ENCODE measurements around the gene SMLR1. TPM values are rescaled to one million over a fixed set of nuclear protein-coding genes. Genes with fewer than 3 reads are reported as not detected.

The SMLR1 gene
- total RNA-seq, 4 donors from 2014 or later = not detected

GRCh38 chr6:130858498-130859160 lies 31.4 kb downstream of the SMLR1 start:
- 66 to 72% methylated on average over 2 of the region's 2 CpGs for WGBS, 2 donors
- no peak for DNase-seq (ENCODE audit: low spot score in 2 of 2)
- intact Hi-C loops (cut with DNase I; ENCODE audit: low total_unique reads) = no loop called here
- H3K4me3 ChIP-seq (ENCODE audit: low read depth, poor library complexity, severe bottlenecking) = no peak overlapping the region
- no peak for TF ChIP-seq CTCF (IDR thresholded peaks at IDR 0.05)
- no peak for TF ChIP-seq POLR2A (IDR thresholded peaks at IDR 0.05)

GRCh38 chr6:130859161-130859867 lies 32.1 kb downstream of the SMLR1 start:
- TF ChIP-seq CTCF (IDR thresholded peaks at IDR 0.05) = no peak
- TF ChIP-seq POLR2A (IDR thresholded peaks at IDR 0.05) = no peak
- intact Hi-C loops (cut with DNase I; ENCODE audit: low total_unique reads) = no loop called here
- WGBS, 2 donors = 87 to 88% methylated on average over 11 of the region's 11 CpGs

GRCh38 chr6:130862370-130862769 lies 35.2 kb downstream of the SMLR1 start:
- intact Hi-C loops (cut with DNase I; ENCODE audit: low total_unique reads) = no loop called here
- WGBS, 2 donors = 97 to 100% methylated on average over 2 of the region's 2 CpGs
- no peak for DNase-seq (ENCODE audit: low spot score in 2 of 2)
- H3K4me3 ChIP-seq (ENCODE audit: low read depth, poor library complexity, severe bottlenecking) = no peak overlapping the region
- TF ChIP-seq CTCF (IDR thresholded peaks at IDR 0.05) = no peak
- no peak for TF ChIP-seq POLR2A (IDR thresholded peaks at IDR 0.05)

More at GRCh38 chr6:130859161-130859867, 32.1 kb downstream of the SMLR1 start:
- no peak for DNase-seq (ENCODE audit: low spot score in 2 of 2)
- H3K4me3 ChIP-seq (ENCODE audit: low read depth, poor library complexity, severe bottlenecking) = no peak overlapping the region

- DNase-seq (ENCODE audit: low spot score in 2 of 2) = no peak
- TF ChIP-seq CTCF (IDR thresholded peaks at IDR 0.05) (no peak), POLR2A (IDR thresholded peaks at IDR 0.05) (no peak)
- WGBS, 2 donors = 87 to 89% methylated on average over 4 of the region's 4 CpGs
These were observed 36.4 kb downstream of the SMLR1 start for GRCh38 chr6:130863415-130864230.

GRCh38 chr6:130864344-130864743 lies 37.1 kb downstream of the SMLR1 start:
- TF ChIP-seq POLR2A (IDR thresholded peaks at IDR 0.05) = no peak
- TF ChIP-seq CTCF (IDR thresholded peaks at IDR 0.05) = no peak
- no peak overlapping the region for H3K4me3 ChIP-seq (ENCODE audit: low read depth, poor library complexity, severe bottlenecking)
- 94 to 95% methylated on average over 11 of the region's 11 CpGs for WGBS, 2 donors
- no peak for DNase-seq (ENCODE audit: low spot score in 2 of 2)
- intact Hi-C loops (cut with DNase I; ENCODE audit: low total_unique reads) = no loop called here

More at GRCh38 chr6:130863415-130864230, 36.4 kb downstream of the SMLR1 start:
- H3K4me3 ChIP-seq (ENCODE audit: low read depth, poor library complexity, severe bottlenecking) = no peak overlapping the region
- intact Hi-C loops (cut with DNase I; ENCODE audit: low total_unique reads) = no loop called here

Measured in lower leg skin (tissue), 4 donors.